HepG2 (cell line): ENCODE data around the gene TAF12. TPM values are rescaled to one million over a fixed set of nuclear protein-coding genes. Genes with fewer than 3 reads are reported as not detected.
A peak's percentile ranks its signal among the peaks of the same experiment; 100 is the strongest.

ENCODE experiments used
- BATF2 ChIP-seq: sonication (generic); formaldehyde crosslinking; IDR thresholded peaks from 2 replicates; pipeline ENCODE4 v1.8.0; 2022; ENCODE audit warnings: mild to moderate bottlenecking, missing genetic modification reagents, moderate library complexity
- CHCHD3 ChIP-seq: sonication (generic); formaldehyde crosslinking; IDR thresholded peaks from 2 replicates; pipeline ENCODE4 v1.8.0; 2022; ENCODE audit warnings: mild to moderate bottlenecking, missing genetic modification reagents, moderate library complexity
- CHD4 ChIP-seq: fragments of 200-600 bp; sonication (generic); IDR thresholded peaks from 2 replicates; pipeline ENCODE4 v1.7.0; 2017; ENCODE audit warnings: mild to moderate bottlenecking, low read length, borderline replicate concordance
- DMAP1 ChIP-seq: IDR thresholded peaks from 2 replicates; pipeline ENCODE4 v1.6.1; 2016
- ELF3 ChIP-seq: IDR thresholded peaks from 2 replicates; pipeline ENCODE4 v1.6.1; 2016; ENCODE audit warnings: missing genetic modification reagents, missing compliant biosample characterization
- FOSL1 ChIP-seq: sonication (generic); formaldehyde crosslinking; IDR thresholded peaks from 2 replicates; pipeline ENCODE4 v1.9.0; 2021; ENCODE audit warnings: missing genetic modification reagents, borderline replicate concordance
- HMGA1 ChIP-seq: sonication (generic); formaldehyde crosslinking; conservative IDR thresholded peaks from 2 replicates; pipeline ENCODE4 v1.4.0; 2020; ENCODE audit warnings: missing genetic modification reagents
- KDM3A ChIP-seq: IDR thresholded peaks from 2 replicates; pipeline ENCODE4 v1.6.1; 2018; ENCODE audit warnings: low read depth, missing compliant biosample characterization
- MED13 ChIP-seq: sonication (generic); formaldehyde crosslinking; IDR thresholded peaks from 2 replicates; pipeline ENCODE4 v1.5.0; 2020; ENCODE audit warnings: missing genetic modification reagents
- POLR2AphosphoS5 ChIP-seq: IDR thresholded peaks from 2 replicates; pipeline ENCODE4 v1.6.1; 2012; ENCODE audit warnings: low read depth, low read length
- SRF ChIP-seq: IDR thresholded peaks from 2 replicates; pipeline ENCODE4 v1.6.1; 2011; ENCODE audit warnings: mild to moderate bottlenecking, low read depth, low read length, moderate library complexity
- STAG1 ChIP-seq: sonication (generic); formaldehyde crosslinking; IDR thresholded peaks from 2 replicates; pipeline ENCODE4 v1.4.0; 2020; ENCODE audit warnings: missing genetic modification reagents
- ZBTB25 ChIP-seq: IDR thresholded peaks from 2 replicates; pipeline ENCODE4 v1.6.1; 2018; ENCODE audit warnings: missing genetic modification reagents
- ZBTB26 ChIP-seq: IDR thresholded peaks from 2 replicates; pipeline ENCODE4 v1.6.1; 2016; ENCODE audit warnings: missing compliant biosample characterization, missing genetic modification reagents, borderline replicate concordance
- ZBTB39 ChIP-seq: sonication (generic); formaldehyde crosslinking; IDR thresholded peaks from 2 replicates; pipeline ENCODE4 v1.5.0; 2020; ENCODE audit warnings: missing genetic modification reagents
- ZC3H13 ChIP-seq: sonication (generic); formaldehyde crosslinking; IDR thresholded peaks from 2 replicates; pipeline ENCODE4 v1.8.1; 2023; ENCODE audit warnings: mild to moderate bottlenecking, missing genetic modification reagents, moderate library complexity
- ZNF543 ChIP-seq: sonication (generic); formaldehyde crosslinking; IDR thresholded peaks from 2 replicates; pipeline ENCODE4 v1.4.0; 2020; ENCODE audit warnings: mild to moderate bottlenecking, missing genetic modification reagents
- ZNF589 ChIP-seq: sonication (generic); formaldehyde crosslinking; conservative IDR thresholded peaks from 2 replicates; pipeline ENCODE4 v1.8.0; 2022; ENCODE audit warnings: mild to moderate bottlenecking, moderate library complexity, missing genetic modification reagents
- ZNF607 ChIP-seq: sonication (generic); formaldehyde crosslinking; IDR thresholded peaks from 2 replicates; pipeline ENCODE4 v1.5.1; 2020; ENCODE audit warnings: missing genetic modification reagents, mild to moderate bottlenecking, borderline replicate concordance
- polyA plus RNA-seq, 8 experiments: library from polyadenylated mRNA; depleted of rRNA in 3 of 8; stranded (reverse) in 7 of 8; unstranded in 1 of 8; fragments of >200 nt; fragmentation: Illumina TruSeq in 4 of 8; extraction: Trizol in 4 of 8; gene quantifications; 2 replicates each; pipeline versions ENCODE4 v1.2.1 to v1.2.3, GENCODE V29; 2011 to 2016; ENCODE audit warnings: low read depth in 4 of 8, missing spikeins in 1 of 8, mixed read lengths in 1 of 8; ENCODE audit not compliant: insufficient read depth in 1 of 8
- total RNA-seq, 5 experiments: library from RNA; depleted of rRNA; stranded (reverse); fragments of >200 nt; fragmentation: Illumina TruSeq; extraction: Trizol; gene quantifications; 2 replicates each; pipeline ENCODE4 v1.2.3, GENCODE V29; 2016; ENCODE audit warnings: low read depth in 1 of 5
- TF ChIP-seq, protein P1 (sequence below): sonication (generic); formaldehyde crosslinking; IDR thresholded peaks from 2 replicates; pipeline ENCODE4 v1.8.0; 2022; ENCODE audit warnings: mild to moderate bottlenecking, missing genetic modification reagents
- TF ChIP-seq, protein P2 (sequence below): sonication (generic); formaldehyde crosslinking; IDR thresholded peaks from 2 replicates; pipeline ENCODE4 v1.8.1; 2022; ENCODE audit warnings: mild to moderate bottlenecking, missing genetic modification reagents

The TAF12 gene
- total and polyA plus RNA-seq, 2 of the 13 experiments (the other 11 are each of a cell fraction or from before 2014, with no cell fraction given), result 16.3 to 17.1 TPM

- TF ChIP-seq ZBTB26, result no peak
- TF ChIP-seq MED13 (CRISPR knock-in tag), result 0 out of 2 replicates have a peak, but pooled peaks have one; percentile 24
- TF ChIP-seq KDM3A, result no peak
- peak; percentile 66; the same call in 1 of the 2 replicates for TF ChIP-seq ZNF589 (CRISPR knock-in tag)
- TF ChIP-seq ELF3 (CRISPR knock-in tag), result no peak
- TF ChIP-seq ZC3H13 (CRISPR knock-in tag), result peak; percentile 67; the same call in 1 of the 2 replicates
- TF ChIP-seq CHD4, result no peak
- TF ChIP-seq, protein P1, sequence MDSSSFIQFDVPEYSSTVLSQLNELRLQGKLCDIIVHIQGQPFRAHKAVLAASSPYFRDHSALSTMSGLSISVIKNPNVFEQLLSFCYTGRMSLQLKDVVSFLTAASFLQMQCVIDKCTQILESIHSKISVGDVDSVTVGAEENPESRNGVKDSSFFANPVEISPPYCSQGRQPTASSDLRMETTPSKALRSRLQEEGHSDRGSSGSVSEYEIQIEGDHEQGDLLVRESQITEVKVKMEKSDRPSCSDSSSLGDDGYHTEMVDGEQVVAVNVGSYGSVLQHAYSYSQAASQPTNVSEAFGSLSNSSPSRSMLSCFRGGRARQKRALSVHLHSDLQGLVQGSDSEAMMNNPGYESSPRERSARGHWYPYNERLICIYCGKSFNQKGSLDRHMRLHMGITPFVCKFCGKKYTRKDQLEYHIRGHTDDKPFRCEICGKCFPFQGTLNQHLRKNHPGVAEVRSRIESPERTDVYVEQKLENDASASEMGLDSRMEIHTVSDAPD (CRISPR knock-in tag), result no peak
- TF ChIP-seq ZBTB39, result no peak
- TF ChIP-seq STAG1 (CRISPR knock-in tag), result no peak
- TF ChIP-seq BATF2, result no peak
- TF ChIP-seq ZNF543 (CRISPR knock-in tag), result no peak
- TF ChIP-seq ZNF607 (CRISPR knock-in tag), result no peak
- no peak for TF ChIP-seq CHCHD3 (CRISPR knock-in tag)
- TF ChIP-seq POLR2AphosphoS5, result no peak; the same call in none of the 2 replicates
- TF ChIP-seq, protein P2, sequence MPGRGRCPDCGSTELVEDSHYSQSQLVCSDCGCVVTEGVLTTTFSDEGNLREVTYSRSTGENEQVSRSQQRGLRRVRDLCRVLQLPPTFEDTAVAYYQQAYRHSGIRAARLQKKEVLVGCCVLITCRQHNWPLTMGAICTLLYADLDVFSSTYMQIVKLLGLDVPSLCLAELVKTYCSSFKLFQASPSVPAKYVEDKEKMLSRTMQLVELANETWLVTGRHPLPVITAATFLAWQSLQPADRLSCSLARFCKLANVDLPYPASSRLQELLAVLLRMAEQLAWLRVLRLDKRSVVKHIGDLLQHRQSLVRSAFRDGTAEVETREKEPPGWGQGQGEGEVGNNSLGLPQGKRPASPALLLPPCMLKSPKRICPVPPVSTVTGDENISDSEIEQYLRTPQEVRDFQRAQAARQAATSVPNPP, result no peak
- TF ChIP-seq SRF, result no peak
- TF ChIP-seq HMGA1 (CRISPR knock-in tag), result no peak
- no peak for TF ChIP-seq ZBTB25 (CRISPR knock-in tag)
- no peak for TF ChIP-seq DMAP1 (CRISPR knock-in tag)
- no peak for TF ChIP-seq FOSL1 (CRISPR knock-in tag)
Measured at GRCh38 chr1:28577738-28578536, 64.9 kb downstream of the TAF12 start (continued).
